OCI-LY3 (cell line): Measurements from ENCODE around the gene THBS1.

Experiments
- CTCF ChIP-seq: fragments of 200-600, 300-600 bp; sonication (generic); IDR thresholded peaks from 2 replicates; pipeline ENCODE4 v1.5.1; 2014; ENCODE audit warnings: antibody characterized with exemption, low read length, low read depth
- EZH2phosphoT487 ChIP-seq: fragments of 200-600 bp; shearing (Covaris generic); IDR thresholded peaks from 2 replicates; pipeline ENCODE4 v1.6.1; 2018; ENCODE audit warnings: antibody characterized with exemption, mixed run types, low read depth

DNA sequence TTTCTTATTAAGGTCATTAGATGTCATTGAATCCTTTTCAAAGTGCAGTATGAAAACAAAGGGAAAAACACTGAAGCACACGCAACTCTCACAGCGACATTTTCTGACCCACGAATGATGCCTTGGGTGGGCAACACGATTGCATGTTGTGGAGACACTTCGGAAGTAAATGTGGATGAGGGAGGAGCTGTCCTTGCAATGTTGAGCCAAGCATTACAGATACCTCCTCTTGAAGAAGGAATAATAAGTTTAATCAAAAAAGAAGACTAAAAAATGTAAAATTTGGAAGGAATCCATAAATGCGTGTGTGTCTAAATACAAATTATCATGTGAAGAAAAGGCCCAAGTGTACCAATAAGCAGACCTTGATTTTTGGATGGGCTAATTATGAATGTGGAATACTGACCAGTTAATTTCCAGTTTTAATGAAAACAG is 16.9 kb downstream of the THBS1 start:
- TF ChIP-seq CTCF (no peak), EZH2phosphoT487 (no peak)
